Astrocyte (in vitro differentiated cells and primary cell): ENCODE data around the gene JAZF1. TPM values are rescaled to one million over a fixed set of nuclear protein-coding genes. Genes with fewer than 3 reads are reported as not detected.
A peak's percentile ranks its signal among the peaks of the same experiment; 100 is the strongest.

Source experiments
- DNase-seq: peaks from one replicate; pipeline ENCODE4 v3.0.0-alpha.2; 2010; ENCODE audit warnings: low read depth
- FAIRE-seq: peaks from 2 replicates; lab custom pipeline; 2011; peaks lifted over from hg19 to GRCh38; lab: Jason Lieb, UNC
- H2AFZ ChIP-seq: 2 replicates; pipeline ENCODE4 v1.6.0; 2012; ENCODE audit warnings: low read depth, low read length, inconsistent platforms
- H3K27ac ChIP-seq: 2 replicates; pipeline ENCODE4 v1.5.1; 2011; ENCODE audit warnings: low read depth, low read length, inconsistent platforms
- H3K27me3 ChIP-seq: 2 replicates; pipeline ENCODE4 v1.6.0; 2011; ENCODE audit warnings: low read length, inconsistent platforms; ENCODE audit not compliant: insufficient read depth
- H3K36me3 ChIP-seq: 2 replicates; pipeline ENCODE4 v1.5.1; 2011; ENCODE audit warnings: low read length, inconsistent platforms; ENCODE audit not compliant: insufficient read depth
- H3K4me1 ChIP-seq: 2 replicates; pipeline ENCODE4 v1.5.1; 2011; ENCODE audit warnings: low read length, inconsistent platforms; ENCODE audit not compliant: insufficient read depth
- H3K4me2 ChIP-seq: 2 replicates; pipeline ENCODE4 v1.6.0; 2012; ENCODE audit warnings: low read length, inconsistent platforms
- H3K4me3 ChIP-seq: 2 replicates; pipeline ENCODE4 v1.5.1; 2011; ENCODE audit warnings: low read depth, mild to moderate bottlenecking, low read length, inconsistent platforms; ENCODE audit not compliant: insufficient read depth
- H3K79me2 ChIP-seq: 2 replicates; pipeline ENCODE4 v1.6.0; 2012; ENCODE audit warnings: mild to moderate bottlenecking, low read length, inconsistent platforms; ENCODE audit not compliant: insufficient read depth
- H3K9ac ChIP-seq: 2 replicates; pipeline ENCODE4 v1.6.0; 2012; ENCODE audit warnings: mild to moderate bottlenecking, low read length, inconsistent platforms
- H3K9me3 ChIP-seq: 2 replicates; pipeline ENCODE4 v1.5.1; 2012; ENCODE audit warnings: low read depth, mild to moderate bottlenecking, low read length, inconsistent platforms; ENCODE audit not compliant: insufficient read depth
- H4K20me1 ChIP-seq: 2 replicates; pipeline ENCODE4 v1.6.0; 2012; ENCODE audit warnings: low read length, inconsistent platforms; ENCODE audit not compliant: insufficient read depth
- H3K27ac Mint-ChIP-seq: one replicate; pipeline ENCODE4 v1.8.0; 2021; ENCODE audit warnings: mild to moderate bottlenecking, mixed read lengths; ENCODE audit not compliant: unreplicated experiment
- H3K27me3 Mint-ChIP-seq: one replicate; pipeline ENCODE4 v1.8.0; 2021; ENCODE audit warnings: low read depth, mixed read lengths; ENCODE audit not compliant: unreplicated experiment
- H3K36me3 Mint-ChIP-seq: one replicate; pipeline ENCODE4 v1.8.0; 2021; ENCODE audit warnings: low read depth, mixed read lengths; ENCODE audit not compliant: unreplicated experiment
- H3K4me1 Mint-ChIP-seq: one replicate; pipeline ENCODE4 v1.8.0; 2021; ENCODE audit warnings: low read depth, mixed read lengths; ENCODE audit not compliant: unreplicated experiment
- H3K4me3 Mint-ChIP-seq: one replicate; pipeline ENCODE4 v1.8.0; 2021; ENCODE audit warnings: mild to moderate bottlenecking, moderate library complexity, mixed read lengths; ENCODE audit not compliant: unreplicated experiment
- H3K9me3 Mint-ChIP-seq: one replicate; pipeline ENCODE4 v1.8.0; 2021; ENCODE audit warnings: mild to moderate bottlenecking, mixed read lengths; ENCODE audit not compliant: unreplicated experiment
- CTCF ChIP-seq: IDR thresholded peaks from 2 replicates; pipeline ENCODE4 v1.5.1; 2011; ENCODE audit warnings: low read depth, mild to moderate bottlenecking, inconsistent platforms, low read length, moderate library complexity; ENCODE audit not compliant: insufficient read depth
- EZH2 ChIP-seq: IDR thresholded peaks from 2 replicates; pipeline ENCODE4 v1.6.1; 2012; ENCODE audit warnings: mild to moderate bottlenecking, low read length, inconsistent platforms; ENCODE audit not compliant: insufficient read depth
- total RNA-seq: library from RNA; stranded (reverse); gene quantifications from 2 replicates; pipeline ENCODE4 v1.2.1, GENCODE V29; 2021

JAZF1 gene
- total RNA-seq, 1 donor from 2014 or later: 20.1 TPM

GRCh38 chr7:27953777-27954176, 226.8 kb downstream of the JAZF1 start:
- no peak for TF ChIP-seq CTCF
- no peak for TF ChIP-seq EZH2
- peaks cover 24% of the 10 kb centered on the region for H3K4me1 Mint-ChIP-seq
- no peak for FAIRE-seq
- H3K27ac Mint-ChIP-seq: no peak overlapping the region
- no peak overlapping the region for H3K27ac ChIP-seq
- no peak overlapping the region for H3K4me2 ChIP-seq
- no peaks in the 10 kb centered on the region for H3K79me2 ChIP-seq
- peaks cover 6% of the 10 kb centered on the region for H3K36me3 Mint-ChIP-seq
- H3K4me1 ChIP-seq: no peaks in the 10 kb centered on the region
- H2AFZ ChIP-seq: no peak overlapping the region
- peaks cover 15% of the 10 kb centered on the region for H4K20me1 ChIP-seq
- no peaks in the 10 kb centered on the region for H3K9me3 ChIP-seq
- H3K27me3 ChIP-seq: no peaks in the 10 kb centered on the region
- no peaks in the 10 kb centered on the region for H3K36me3 ChIP-seq
- no peak overlapping the region for H3K4me3 ChIP-seq
- no peak for DNase-seq
- H3K9ac ChIP-seq: no peak overlapping the region
- H3K27me3 Mint-ChIP-seq: no peaks in the 10 kb centered on the region
- H3K4me3 Mint-ChIP-seq: no peak overlapping the region
- H3K9me3 Mint-ChIP-seq: no peaks in the 10 kb centered on the region

GRCh38 chr7:27953361-27953760, 227.2 kb downstream of the JAZF1 start:
- Mint-ChIP-seq H3K4me3 (no peak overlapping the region), H3K36me3 (peaks cover 6% of the 10 kb centered on the region), H3K9me3 (no peaks in the 10 kb centered on the region), H3K4me1 (peaks cover 24% of the 10 kb centered on the region), H3K27me3 (no peaks in the 10 kb centered on the region), H3K27ac (peak overlapping the region; percentile 43)
- no peak for FAIRE-seq
- H3K79me2 ChIP-seq: no peaks in the 10 kb centered on the region
- H3K4me3 ChIP-seq: no peak overlapping the region
- H3K9me3 ChIP-seq: no peaks in the 10 kb centered on the region
- no peaks in the 10 kb centered on the region for H3K27me3 ChIP-seq
- no peak for TF ChIP-seq CTCF
- TF ChIP-seq EZH2: no peak
- H3K27ac ChIP-seq: no peak overlapping the region
- H3K9ac ChIP-seq: no peak overlapping the region
- H2AFZ ChIP-seq: no peak overlapping the region
- H4K20me1 ChIP-seq: peaks cover 12% of the 10 kb centered on the region
- H3K4me1 ChIP-seq: no peaks in the 10 kb centered on the region
- no peaks in the 10 kb centered on the region for H3K36me3 ChIP-seq
- DNase-seq: peak; percentile 23
- H3K4me2 ChIP-seq: no peak overlapping the region

GRCh38 chr7:27952456-27953285, 227.9 kb downstream of the JAZF1 start:
- Mint-ChIP-seq H3K36me3 (peaks cover 6% of the 10 kb centered on the region), H3K27ac (peak overlapping the region; percentile 43), H3K9me3 (no peaks in the 10 kb centered on the region), H3K4me3 (no peak overlapping the region), H3K27me3 (no peaks in the 10 kb centered on the region), H3K4me1 (peaks cover 27% of the 10 kb centered on the region)
- DNase-seq (peak; percentile 42), FAIRE-seq (no peak)
- H2AFZ ChIP-seq: no peak overlapping the region
- TF ChIP-seq CTCF (no peak), EZH2 (no peak)
- H3K9ac ChIP-seq: no peak overlapping the region
- H3K79me2 ChIP-seq: no peaks in the 10 kb centered on the region
- H3K4me3 ChIP-seq: no peak overlapping the region
- H3K4me2 ChIP-seq: no peak overlapping the region
- no peaks in the 10 kb centered on the region for H3K36me3 ChIP-seq
- H4K20me1 ChIP-seq: peaks cover 18% of the 10 kb centered on the region
- no peaks in the 10 kb centered on the region for H3K27me3 ChIP-seq
- H3K27ac ChIP-seq: no peak overlapping the region
- H3K4me1 ChIP-seq: no peaks in the 10 kb centered on the region
- no peaks in the 10 kb centered on the region for H3K9me3 ChIP-seq
